ENCODE results near the gene ACSM6. TPM values are rescaled to one million over a fixed set of nuclear protein-coding genes. Genes with fewer than 3 reads are reported as not detected.
A peak's percentile ranks its signal among the peaks of the same experiment; 100 is the strongest.

Gene ACSM6
- polyA plus RNA-seq, 1 experiment: not detected

DNA sequence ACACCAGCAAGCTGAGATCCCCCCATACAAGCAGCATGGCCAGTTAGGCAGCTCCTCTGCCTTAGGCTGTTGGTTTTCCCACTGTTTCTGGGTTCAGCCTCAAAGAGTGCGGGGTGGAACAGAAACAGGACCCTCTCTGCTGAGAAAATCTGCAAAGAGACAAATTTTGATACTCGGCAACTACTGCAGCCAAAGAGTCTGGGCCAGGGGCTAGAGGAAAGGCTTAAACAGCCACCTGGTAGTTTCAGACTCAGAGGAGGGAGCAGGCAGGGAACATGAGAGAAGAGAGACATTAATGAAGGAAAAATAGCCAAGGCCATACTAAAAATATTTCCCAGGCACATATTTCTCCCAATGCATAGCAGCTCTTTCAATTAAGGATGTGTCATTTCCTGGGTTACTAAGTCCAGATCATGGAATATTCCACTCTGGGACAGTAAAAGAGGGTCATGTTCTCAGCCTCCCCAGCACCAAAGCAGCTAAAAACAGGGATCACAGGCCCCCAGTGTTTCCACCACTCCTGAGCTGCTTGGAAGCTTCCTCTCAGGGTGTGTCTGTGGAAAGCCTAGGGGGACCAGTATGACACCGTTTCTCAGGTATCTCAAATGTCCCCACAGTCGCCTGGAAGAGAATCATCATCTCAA, 67.0 kb downstream of the ACSM6 start:
- Histone ChIP-seq H3K27ac (ENCODE audit: low read depth, low read length) (peak overlapping the region; percentile 85), H3K4me3 (ENCODE audit: low read depth, low read length) (no peak overlapping the region), H3K27me3 (ENCODE audit: control insufficient read depth, insufficient read depth, low read length) (no peaks in the 10 kb centered on the region), H3K9me3 (ENCODE audit: control insufficient read depth, insufficient read depth, low read length) (peaks cover 3% of the 10 kb centered on the region; the same call in 1 of the 2 replicates)
- TF ChIP-seq, protein P1, sequence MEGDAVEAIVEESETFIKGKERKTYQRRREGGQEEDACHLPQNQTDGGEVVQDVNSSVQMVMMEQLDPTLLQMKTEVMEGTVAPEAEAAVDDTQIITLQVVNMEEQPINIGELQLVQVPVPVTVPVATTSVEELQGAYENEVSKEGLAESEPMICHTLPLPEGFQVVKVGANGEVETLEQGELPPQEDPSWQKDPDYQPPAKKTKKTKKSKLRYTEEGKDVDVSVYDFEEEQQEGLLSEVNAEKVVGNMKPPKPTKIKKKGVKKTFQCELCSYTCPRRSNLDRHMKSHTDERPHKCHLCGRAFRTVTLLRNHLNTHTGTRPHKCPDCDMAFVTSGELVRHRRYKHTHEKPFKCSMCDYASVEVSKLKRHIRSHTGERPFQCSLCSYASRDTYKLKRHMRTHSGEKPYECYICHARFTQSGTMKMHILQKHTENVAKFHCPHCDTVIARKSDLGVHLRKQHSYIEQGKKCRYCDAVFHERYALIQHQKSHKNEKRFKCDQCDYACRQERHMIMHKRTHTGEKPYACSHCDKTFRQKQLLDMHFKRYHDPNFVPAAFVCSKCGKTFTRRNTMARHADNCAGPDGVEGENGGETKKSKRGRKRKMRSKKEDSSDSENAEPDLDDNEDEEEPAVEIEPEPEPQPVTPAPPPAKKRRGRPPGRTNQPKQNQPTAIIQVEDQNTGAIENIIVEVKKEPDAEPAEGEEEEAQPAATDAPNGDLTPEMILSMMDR (IDR thresholded peaks at IDR 0.05; ENCODE audit: low read depth, low read length): no peak
- POLR2A ChIA-PET: interaction anchor here (0.8 to 0.9 kb wide), 2 partner anchors 21 to 48 kb away, joined by 3 read pairs; no protein-coding TSS in a partner anchor
- no peak for DNase-seq (ENCODE audit: low read depth, low spot score)
- CTCF ChIA-PET: interaction anchor here (1.3 to 3.9 kb wide), 4 partner anchors 14 to 102 kb away, joined by 6 to 14 read pairs (median 12); no protein-coding TSS in a partner anchor

DNA sequence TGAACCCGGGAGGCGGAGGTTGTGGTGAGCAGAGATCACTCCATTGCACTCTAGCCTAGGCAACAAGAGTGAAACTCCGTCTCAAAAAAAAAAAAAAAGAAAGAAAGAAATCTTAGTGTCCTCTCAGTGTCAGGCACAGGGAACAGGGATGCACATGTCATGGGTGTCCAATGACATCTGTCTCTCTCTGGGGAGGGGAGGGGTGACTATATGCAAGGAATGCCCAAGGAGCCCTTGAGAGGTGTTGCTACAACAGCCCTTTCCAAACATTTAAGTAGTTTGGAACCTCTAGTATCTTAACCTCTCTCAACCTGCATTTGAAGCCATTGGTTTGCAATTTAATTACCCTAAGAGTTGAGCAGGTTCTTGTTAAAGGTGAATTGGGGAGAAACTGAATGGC, 67.9 kb downstream of the ACSM6 start:
- TF ChIP-seq, protein P1 (IDR thresholded peaks at IDR 0.05; ENCODE audit: low read depth, low read length): no peak
- H3K9me3 ChIP-seq (ENCODE audit: control insufficient read depth, insufficient read depth, low read length): no peaks in the 10 kb centered on the region
- DNase-seq (ENCODE audit: low read depth, low spot score): no peak
- H3K27ac ChIP-seq (ENCODE audit: low read depth, low read length): no peak overlapping the region
- ChIA-PET POLR2A (no interaction called here), CTCF (interaction anchor here (3.9 kb wide), 1 partner anchor 101 kb away, joined by 14 read pairs; no protein-coding TSS in a partner anchor)
- H3K27me3 ChIP-seq (ENCODE audit: control insufficient read depth, insufficient read depth, low read length): no peaks in the 10 kb centered on the region
- H3K4me3 ChIP-seq (ENCODE audit: low read depth, low read length): no peak overlapping the region

DNA sequence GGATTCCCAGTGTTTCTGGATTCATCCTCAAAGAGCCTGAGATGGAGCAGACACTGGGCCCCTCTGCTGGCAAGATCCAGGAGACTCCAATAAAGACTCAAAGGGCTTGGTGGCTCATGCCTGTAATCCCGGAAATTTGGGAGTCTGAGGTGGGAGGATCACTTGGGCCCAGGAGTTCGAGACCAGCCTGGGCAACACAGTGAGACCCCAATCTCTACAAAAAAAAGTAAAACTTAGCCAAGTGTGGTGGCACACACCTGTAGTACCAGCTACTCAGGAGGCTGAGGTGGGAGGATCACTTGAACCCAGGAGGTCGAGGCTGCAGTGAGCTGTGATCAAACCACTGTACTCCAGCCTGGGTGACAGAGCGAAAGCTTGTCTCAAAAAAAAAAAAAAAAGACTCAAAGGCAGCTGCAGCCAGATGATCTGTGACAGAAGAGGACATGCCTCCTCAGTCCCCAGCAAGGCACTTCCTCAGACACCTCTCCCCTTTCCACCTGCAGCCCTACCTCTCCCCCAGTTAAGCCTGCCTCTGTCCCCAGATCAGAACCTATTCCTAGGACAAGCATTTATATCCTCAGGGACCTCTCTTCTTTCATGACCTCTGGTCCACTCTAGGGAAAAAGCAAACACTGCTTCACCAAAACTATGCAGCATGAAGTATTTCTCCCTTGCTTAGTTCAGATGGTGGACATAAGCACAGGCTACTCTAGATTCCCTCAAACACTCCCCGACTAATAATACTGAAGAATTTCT, 68.9 kb downstream of the ACSM6 start:
- TF ChIP-seq, protein P1 (IDR thresholded peaks at IDR 0.05; ENCODE audit: low read depth, low read length): no peak
- H3K9me3 ChIP-seq (ENCODE audit: control insufficient read depth, insufficient read depth, low read length): no peaks in the 10 kb centered on the region
- H3K27ac ChIP-seq (ENCODE audit: low read depth, low read length): no peak overlapping the region
- H3K4me3 ChIP-seq (ENCODE audit: low read depth, low read length): no peak overlapping the region
- ChIA-PET POLR2A (interaction anchor here (0.7 kb wide), 1 partner anchor 61 kb away, joined by 3 read pairs; no protein-coding TSS in a partner anchor), CTCF (interaction anchor here (0.6 to 3.8 kb wide), 2 partner anchors 16 to 165 kb away, joined by 10 to 19 read pairs; no protein-coding TSS in a partner anchor)
- no peak for DNase-seq (ENCODE audit: low read depth, low spot score)
- no peaks in the 10 kb centered on the region for H3K27me3 ChIP-seq (ENCODE audit: control insufficient read depth, insufficient read depth, low read length)

DNA sequence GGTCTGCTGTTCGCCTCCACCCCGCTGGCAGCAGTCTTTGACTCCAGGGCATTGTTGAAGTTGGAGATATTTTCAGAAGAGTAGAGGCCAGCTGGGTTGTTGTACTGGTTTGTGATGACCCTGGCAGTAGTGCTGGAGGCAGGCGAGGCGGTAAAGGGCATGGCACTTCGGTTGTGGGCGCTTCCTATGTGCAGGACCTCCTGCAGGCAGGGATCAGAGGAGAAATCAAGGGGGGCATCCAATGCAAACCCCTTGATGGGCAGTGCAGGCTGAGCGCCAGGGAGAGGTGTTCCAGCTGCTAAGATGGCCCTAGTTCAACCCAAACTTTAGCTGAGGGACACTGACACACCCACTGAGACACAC, 69.8 kb downstream of the ACSM6 start:
- TF ChIP-seq, protein P1 (IDR thresholded peaks at IDR 0.05; ENCODE audit: low read depth, low read length): no peak
- no peaks in the 10 kb centered on the region for H3K27me3 ChIP-seq (ENCODE audit: control insufficient read depth, insufficient read depth, low read length)
- no peak for DNase-seq (ENCODE audit: low read depth, low spot score)
- H3K9me3 ChIP-seq (ENCODE audit: control insufficient read depth, insufficient read depth, low read length): no peaks in the 10 kb centered on the region
- ChIA-PET CTCF (interaction anchor here (1.4 to 3.8 kb wide), 2 partner anchors 17 to 99 kb away, joined by 6 to 19 read pairs; no protein-coding TSS in a partner anchor), POLR2A (no interaction called here)
- no peak overlapping the region for H3K27ac ChIP-seq (ENCODE audit: low read depth, low read length)
- H3K4me3 ChIP-seq (ENCODE audit: low read depth, low read length): no peak overlapping the region
